GM19463 (cell line): ENCODE results near the gene SELENOO.

Experiments
- ATAC-seq: cut with Tn5 transposase; IDR thresholded peaks from one replicate; pipeline ENCODE4 v1.9.1; 2021; ENCODE audit warnings: mild to moderate bottlenecking, moderate library complexity; ENCODE audit not compliant: unreplicated experiment

SELENOO gene

GRCh38 chr22:50264104-50264745 lies 63.4 kb downstream of the SELENOO start:
- ATAC-seq, result no peak

GRCh38 chr22:50264946-50265669 lies 64.3 kb downstream of the SELENOO start:
- ATAC-seq, result no peak

GRCh38 chr22:50266994-50267393 lies 66.2 kb downstream of the SELENOO start:
- ATAC-seq, result no peak
